Mesenchymal stem cell (in vitro differentiated cells and primary cell): ENCODE data around the gene URB2.

ENCODE experiments used
- DNase-seq: peaks from one replicate; pipeline ENCODE4 v3.0.0-alpha.2; 2013
- H2AFZ ChIP-seq: one replicate; pipeline ENCODE4 v1.6.1; 2013; ENCODE audit warnings: low read depth, mild to moderate bottlenecking, control low read depth, inconsistent platforms, low read length, moderate library complexity
- H2AK5ac ChIP-seq: 2 replicates; pipeline ENCODE4 v1.6.1; 2013; ENCODE audit warnings: low read length, moderate library complexity, mild to moderate bottlenecking, inconsistent platforms; ENCODE audit not compliant: severe bottlenecking
- H2BK120ac ChIP-seq: one replicate; pipeline ENCODE4 v1.6.1; 2013; ENCODE audit warnings: low read depth, mild to moderate bottlenecking, inconsistent platforms, low read length, moderate library complexity
- H2BK12ac ChIP-seq, 2 experiments: one replicate each; pipeline ENCODE4 v1.6.1; 2013; ENCODE audit warnings: inconsistent platforms in 2 of 2, low read length in 2 of 2, mild to moderate bottlenecking in 2 of 2, moderate library complexity in 2 of 2, control low read depth in 1 of 2
- H2BK15ac ChIP-seq: one replicate; pipeline ENCODE4 v1.6.1; 2013; ENCODE audit warnings: mild to moderate bottlenecking, low read depth, inconsistent platforms; ENCODE audit not compliant: poor library complexity, severe bottlenecking
- H2BK5ac ChIP-seq: 2 replicates; pipeline ENCODE4 v1.6.1; 2013; ENCODE audit warnings: low read depth, mild to moderate bottlenecking, low read length, control low read depth, inconsistent platforms; ENCODE audit not compliant: poor library complexity, severe bottlenecking
- H3K14ac ChIP-seq, 2 experiments: one replicate each; pipeline ENCODE4 v1.6.1; 2013; ENCODE audit warnings: inconsistent platforms in 2 of 2, low read length in 2 of 2, control low read depth in 1 of 2, mild to moderate bottlenecking in 1 of 2, moderate library complexity in 1 of 2
- H3K18ac ChIP-seq, 2 experiments: one replicate each; pipeline ENCODE4 v1.6.1; 2013; ENCODE audit warnings: inconsistent platforms in 2 of 2, low read length in 2 of 2, control low read depth in 1 of 2, low read depth in 1 of 2, mild to moderate bottlenecking in 1 of 2
- H3K23ac ChIP-seq, 2 experiments: one replicate each; pipeline ENCODE4 v1.6.1; 2013; ENCODE audit warnings: inconsistent platforms in 2 of 2, low read length in 2 of 2, mild to moderate bottlenecking in 2 of 2, moderate library complexity in 2 of 2, control low read depth in 1 of 2
- H3K27ac ChIP-seq: 2 replicates; pipeline ENCODE4 v1.5.1; 2013; ENCODE audit warnings: mild to moderate bottlenecking, moderate library complexity, low read length, control low read depth, inconsistent platforms; ENCODE audit not compliant: poor library complexity, severe bottlenecking
- H3K27me3 ChIP-seq, 2 experiments: 2 replicates each; pipeline versions ENCODE4 v1.6.1 to v1.7.0; 2013; ENCODE audit warnings: low read length in 2 of 2, mild to moderate bottlenecking in 2 of 2, moderate library complexity in 2 of 2, control low read depth in 1 of 2, inconsistent platforms in 1 of 2; ENCODE audit not compliant: control insufficient read depth in 1 of 2, insufficient read depth in 1 of 2
- H3K36me3 ChIP-seq, 2 experiments: 2 replicates each; pipeline versions ENCODE4 v1.6.1 to v1.7.0; 2013; ENCODE audit warnings: low read length in 2 of 2, control low read depth in 1 of 2, inconsistent platforms in 1 of 2, low read depth in 1 of 2, mild to moderate bottlenecking in 1 of 2; ENCODE audit not compliant: insufficient read depth in 2 of 2, control insufficient read depth in 1 of 2
- H3K4ac ChIP-seq, 2 experiments: one replicate each; pipeline ENCODE4 v1.6.1; 2013; ENCODE audit warnings: inconsistent platforms in 2 of 2, low read length in 2 of 2, mild to moderate bottlenecking in 2 of 2, moderate library complexity in 2 of 2, control low read depth in 1 of 2, low read depth in 1 of 2
- H3K4me1 ChIP-seq: 2 replicates; pipeline ENCODE4 v1.6.1; 2013; ENCODE audit warnings: low read depth, low read length, control low read depth; ENCODE audit not compliant: control insufficient read depth, insufficient read depth
- H3K4me2 ChIP-seq: 2 replicates; pipeline ENCODE4 v1.6.1; 2013; ENCODE audit warnings: low read length, mild to moderate bottlenecking, inconsistent platforms; ENCODE audit not compliant: poor library complexity, severe bottlenecking
- H3K4me3 ChIP-seq, 2 experiments: 2 replicates each; pipeline versions ENCODE4 v1.5.1 to v1.7.0; 2013; ENCODE audit warnings: low read length in 2 of 2, mild to moderate bottlenecking in 2 of 2, control low read depth in 1 of 2, low read depth in 1 of 2; ENCODE audit not compliant: insufficient read depth in 1 of 2
- H3K79me1 ChIP-seq: replicated peaks from 2 replicates; pipeline ENCODE4 v1.6.1; 2013; ENCODE audit warnings: mild to moderate bottlenecking, control low read depth, low read length, inconsistent platforms; ENCODE audit not compliant: poor library complexity, severe bottlenecking
- H3K9ac ChIP-seq: 2 replicates; pipeline ENCODE4 v1.7.0; 2013; ENCODE audit warnings: mild to moderate bottlenecking, low read length, moderate library complexity
- H3K9me3 ChIP-seq: 2 replicates; pipeline ENCODE4 v1.7.0; 2013; ENCODE audit warnings: mild to moderate bottlenecking, low read length; ENCODE audit not compliant: control insufficient read depth
- H4K8ac ChIP-seq: one replicate; pipeline ENCODE4 v1.6.1; 2013; ENCODE audit warnings: inconsistent platforms, mild to moderate bottlenecking, low read length, moderate library complexity
- H4K91ac ChIP-seq: one replicate; pipeline ENCODE4 v1.6.1; 2013; ENCODE audit warnings: mild to moderate bottlenecking, low read length, inconsistent platforms
- WGBS: methylation state at CpG from one replicate; pipeline ENCODE4 v1.1.7; 2013; ENCODE audit warnings: mixed read lengths; 5-methylcytosine and 5-hydroxymethylcytosine counted together

Gene URB2

GRCh38 chr1:229629261-229629660, 3.2 kb downstream of the URB2 start:
- Histone ChIP-seq H2BK120ac (no peak overlapping the region), H4K8ac (no peak overlapping the region), H3K79me1 (peaks cover 14% of the 10 kb centered on the region), H3K4me2 (no peak overlapping the region), H3K27ac (no peak overlapping the region), H3K4me3 (no peak overlapping the region), H2AFZ (no peak overlapping the region), H3K9me3 (no peaks in the 10 kb centered on the region), H3K27me3 (no peaks in the 10 kb centered on the region), H3K14ac (no peak overlapping the region), H3K36me3 (peaks cover 0 to 5% of the 10 kb centered on the region in 2 experiments), H4K91ac (no peak overlapping the region), H2BK5ac (no peak overlapping the region), H3K9ac (no peak overlapping the region), H3K4me1 (peaks cover 4% of the 10 kb centered on the region), H2AK5ac (no peak overlapping the region), H2BK15ac (no peak overlapping the region), H3K23ac (no peak overlapping the region), H2BK12ac (no peak overlapping the region), H3K4ac (no peak overlapping the region), H3K18ac (no peak overlapping the region)
- WGBS, result 100% methylated on average over 1 of the region's 2 CpGs
- no peak for DNase-seq

GRCh38 chr1:229631148-229631547, 5.1 kb downstream of the URB2 start:
- H3K23ac ChIP-seq, result no peak overlapping the region
- no peak overlapping the region for H3K14ac ChIP-seq
- no peak overlapping the region for H3K4me2 ChIP-seq
- H3K79me1 ChIP-seq, result peaks cover 18% of the 10 kb centered on the region
- H2BK5ac ChIP-seq, result no peak overlapping the region
- H4K8ac ChIP-seq, result no peak overlapping the region
- no peak for DNase-seq
- H3K4me3 ChIP-seq, result no peak overlapping the region
- H2AK5ac ChIP-seq, result no peak overlapping the region
- H2BK12ac ChIP-seq, result no peak overlapping the region
- no peak overlapping the region for H3K18ac ChIP-seq
- WGBS, result 87% methylated on average over 2 of the region's 3 CpGs
- no peak overlapping the region for H3K4ac ChIP-seq
- H3K36me3 ChIP-seq, result peaks cover 15 to 23% of the 10 kb centered on the region in 2 experiments
- no peaks in the 10 kb centered on the region for H3K27me3 ChIP-seq
- no peak overlapping the region for H2AFZ ChIP-seq
- no peak overlapping the region for H2BK120ac ChIP-seq
- H2BK15ac ChIP-seq, result no peak overlapping the region
- H3K9me3 ChIP-seq, result no peaks in the 10 kb centered on the region
- H3K4me1 ChIP-seq, result peaks cover 2% of the 10 kb centered on the region
- H3K27ac ChIP-seq, result no peak overlapping the region
- no peak overlapping the region for H4K91ac ChIP-seq
- H3K9ac ChIP-seq, result no peak overlapping the region

- H3K23ac ChIP-seq, result no peak overlapping the region
- H4K8ac ChIP-seq, result no peak overlapping the region
- H3K27me3 ChIP-seq, result no peaks in the 10 kb centered on the region
- no peak overlapping the region for H3K4me3 ChIP-seq
- peaks cover 26% of the 10 kb centered on the region for H3K79me1 ChIP-seq
- H2AK5ac ChIP-seq, result no peak overlapping the region
- H3K18ac ChIP-seq, result no peak overlapping the region
- H3K9ac ChIP-seq, result no peak overlapping the region
- H3K9me3 ChIP-seq, result no peaks in the 10 kb centered on the region
- no peak overlapping the region for H3K14ac ChIP-seq
- 100% methylated on average over 4 of the region's 6 CpGs for WGBS
- H3K36me3 ChIP-seq, result peaks cover 23 to 31% of the 10 kb centered on the region in 2 experiments
- no peak overlapping the region for H3K4me2 ChIP-seq
- H2BK15ac ChIP-seq, result no peak overlapping the region
- DNase-seq, result no peak
- H3K4ac ChIP-seq, result no peak overlapping the region
- H2BK120ac ChIP-seq, result no peak overlapping the region
- H2BK12ac ChIP-seq, result no peak overlapping the region
- peaks cover 2% of the 10 kb centered on the region for H3K4me1 ChIP-seq
- no peak overlapping the region for H2AFZ ChIP-seq
- H2BK5ac ChIP-seq, result no peak overlapping the region
- no peak overlapping the region for H4K91ac ChIP-seq
- H3K27ac ChIP-seq, result no peak overlapping the region
Measured at GRCh38 chr1:229631966-229632365, 5.9 kb downstream of the URB2 start.

GRCh38 chr1:229636042-229636441, 10.0 kb downstream of the URB2 start:
- H3K4me3 ChIP-seq, result no peak overlapping the region
- no peak overlapping the region for H3K14ac ChIP-seq
- no peak overlapping the region for H2BK120ac ChIP-seq
- H3K4me2 ChIP-seq, result no peak overlapping the region
- H3K4ac ChIP-seq, result no peak overlapping the region
- no peak overlapping the region for H2BK12ac ChIP-seq
- H2AFZ ChIP-seq, result no peak overlapping the region
- H3K36me3 ChIP-seq, result peaks cover 34 to 55% of the 10 kb centered on the region in 2 experiments
- no peak overlapping the region for H3K9ac ChIP-seq
- no peak for DNase-seq
- no peak overlapping the region for H2BK15ac ChIP-seq
- H3K23ac ChIP-seq, result no peak overlapping the region
- no peak overlapping the region for H3K27ac ChIP-seq
- 97% methylated on average over 9 of the region's 9 CpGs for WGBS
- H3K4me1 ChIP-seq, result no peaks in the 10 kb centered on the region
- no peaks in the 10 kb centered on the region for H3K27me3 ChIP-seq
- H3K18ac ChIP-seq, result no peak overlapping the region
- no peak overlapping the region for H4K8ac ChIP-seq
- peaks cover 37% of the 10 kb centered on the region for H3K79me1 ChIP-seq
- no peak overlapping the region for H2AK5ac ChIP-seq
- no peak overlapping the region for H4K91ac ChIP-seq
- no peak overlapping the region for H2BK5ac ChIP-seq
- no peaks in the 10 kb centered on the region for H3K9me3 ChIP-seq
